HCT116 (cell line): ENCODE measurements around the gene EIF1AD. TPM values are rescaled to one million over a fixed set of nuclear protein-coding genes. Genes with fewer than 3 reads are reported as not detected.

Experiments
- ATAC-seq: fragments of 200-7000 bp; cut with Tn5 transposase; 2 replicates; pipeline ENCODE4 v1.9.1; 2020; ENCODE audit warnings: mild to moderate bottlenecking, moderate library complexity
- BruUV-seq: library from RNA; stranded (reverse); fragments of 400-500 nt; replicated peaks from 2 replicates; lab custom pipeline; 2021; lab: Mats Ljungman, UMichigan
- CTCF ChIA-PET: fragments of 300-600 bp; sonication (Branson Sonifier 250); formaldehyde crosslinking; loops from one replicate; lab custom pipeline; 2021; ENCODE audit warnings: antibody characterized with exemption; lab: Charles Lee
- POLR2A ChIA-PET: fragments of 300-600, 350-600 bp; sonication (Branson Sonifier 250); formaldehyde crosslinking; loops from one replicate; lab custom pipeline; 2021; ENCODE audit warnings: antibody characterized with exemption; lab: Charles Lee
- RAD21 ChIA-PET, 2 experiments: fragments of 300-600 bp; sonication (Branson Sonifier 250); formaldehyde crosslinking; loops; one replicate each; lab custom pipeline; 2023; ENCODE audit warnings: low total read pairs in 2 of 2; ENCODE audit not compliant: uncharacterized antibody in 2 of 2, unreplicated experiment in 2 of 2, low non-redundant PET in 1 of 2; lab: Charles Lee
- DNase-seq: peaks from one replicate; pipeline ENCODE4 v3.0.0-alpha.2; 2010; ENCODE audit warnings: low read depth, low spot score
- H2AFZ ChIP-seq: fragments of 200-600 bp; shearing (Covaris generic), sonication (generic); 2 replicates; pipeline ENCODE4 v1.6.1; 2017; ENCODE audit warnings: low read depth, mixed run types, mixed read lengths, antibody characterized with exemption, low read length; ENCODE audit not compliant: poor library complexity, severe bottlenecking
- H3K27ac ChIP-seq: 2 replicates; pipeline ENCODE4 v1.5.1; 2012; ENCODE audit warnings: low read depth, low read length
- H3K27me3 ChIP-seq: fragments of 200-600 bp; sonication (generic); 2 replicates; pipeline ENCODE4 v1.6.1; 2016; ENCODE audit warnings: mixed run types, low read length, mixed read lengths; ENCODE audit not compliant: insufficient read depth
- H3K36me3 ChIP-seq, 2 experiments: fragments of 200-500 bp in 1 of 2; fragments of 200-600 bp in 1 of 2; sonication (Bioruptor generic) in 1 of 2; sonication (generic) in 1 of 2; 2 replicates each; pipeline versions ENCODE4 v1.5.1 to v1.6.1; 2014 to 2016; ENCODE audit warnings: low read length in 2 of 2, inconsistent platforms in 1 of 2, mixed read lengths in 1 of 2, mixed run types in 1 of 2; ENCODE audit not compliant: insufficient read depth in 2 of 2, control insufficient read depth in 1 of 2
- H3K4me1 ChIP-seq, 2 experiments: fragments of 200-600 bp in 1 of 2; sonication (generic) in 1 of 2; 2 replicates each; pipeline versions ENCODE4 v1.5.1 to v1.6.1; 2012 to 2017; ENCODE audit warnings: low read length in 2 of 2, inconsistent platforms in 1 of 2, mild to moderate bottlenecking in 1 of 2, mixed read lengths in 1 of 2, mixed run types in 1 of 2, moderate library complexity in 1 of 2; ENCODE audit not compliant: insufficient read depth in 2 of 2, control insufficient read depth in 1 of 2
- H3K4me2 ChIP-seq: fragments of 200-600 bp; sonication (generic); 2 replicates; pipeline ENCODE4 v1.6.1; 2017; ENCODE audit warnings: mixed run types, low read length, mixed read lengths
- H3K4me3 ChIP-seq, 2 experiments: fragments of 200-600 bp in 1 of 2; sonication (generic) in 1 of 2; replicated peaks in 1 of 2; 2 replicates each; pipeline ENCODE4 v1.5.1; 2011 to 2016; ENCODE audit warnings: low read length in 2 of 2, control low read depth in 1 of 2, low read depth in 1 of 2, mild to moderate bottlenecking in 1 of 2, mixed read lengths in 1 of 2, mixed run types in 1 of 2
- H3K79me2 ChIP-seq: fragments of 200-600 bp; sonication (generic); 2 replicates; pipeline ENCODE4 v1.6.1; 2017; ENCODE audit warnings: mild to moderate bottlenecking, mixed run types, low read length, moderate library complexity, mixed read lengths; ENCODE audit not compliant: insufficient read depth
- H3K9ac ChIP-seq: fragments of 200-600 bp; sonication (generic); 2 replicates; pipeline ENCODE4 v1.6.1; 2016; ENCODE audit warnings: low read length, mixed read lengths
- H3K9me2 ChIP-seq: fragments of 200-600 bp; sonication (generic), shearing (Covaris generic); 2 replicates; pipeline ENCODE4 v1.6.1; 2017; ENCODE audit warnings: mixed run types, mild to moderate bottlenecking, moderate library complexity; ENCODE audit not compliant: insufficient read depth
- H3K9me3 ChIP-seq, 2 experiments: fragments of 200-500 bp in 1 of 2; fragments of 200-600 bp in 1 of 2; sonication (Bioruptor generic) in 1 of 2; sonication (generic) in 1 of 2; 2 replicates each; pipeline ENCODE4 v1.6.1; 2014 to 2017; ENCODE audit warnings: low read length in 2 of 2, mixed read lengths in 2 of 2, inconsistent platforms in 1 of 2, low read depth in 1 of 2, mild to moderate bottlenecking in 1 of 2, mixed run types in 1 of 2, moderate library complexity in 1 of 2; ENCODE audit not compliant: control insufficient read depth in 1 of 2, insufficient read depth in 1 of 2
- H4K20me1 ChIP-seq: fragments of 200-600 bp; sonication (generic), shearing (Covaris generic); 2 replicates; pipeline ENCODE4 v1.6.1; 2017; ENCODE audit warnings: mixed run types, mild to moderate bottlenecking, moderate library complexity; ENCODE audit not compliant: insufficient read depth
- ATF3 ChIP-seq: IDR thresholded peaks from 2 replicates; pipeline ENCODE4 v1.6.1; 2012
- CBX3 ChIP-seq: IDR thresholded peaks from 2 replicates; pipeline ENCODE4 v1.6.1; 2012; ENCODE audit warnings: low read depth
- CEBPB ChIP-seq: IDR thresholded peaks from 2 replicates; pipeline ENCODE4 v1.6.1; 2012; ENCODE audit warnings: low read depth
- CTCF ChIP-seq, 3 experiments: fragments of 200-600 bp in 1 of 3; sonication (generic) in 1 of 3; IDR thresholded peaks in 2 of 3; conservative IDR thresholded peaks in 1 of 3; 2 replicates each; pipeline ENCODE4 v1.5.1; 2012 to 2017; ENCODE audit warnings: low read depth in 2 of 3, low read length in 2 of 3, antibody characterized with exemption in 1 of 3, borderline replicate concordance in 1 of 3, control low read depth in 1 of 3, mild to moderate bottlenecking in 1 of 3, mixed read lengths in 1 of 3, mixed run types in 1 of 3, moderate library complexity in 1 of 3; ENCODE audit not compliant: insufficient read depth in 1 of 3
- EGR1 ChIP-seq: IDR thresholded peaks from 2 replicates; pipeline ENCODE4 v1.6.1; 2012; ENCODE audit warnings: low read depth
- ELF1 ChIP-seq: IDR thresholded peaks from 2 replicates; pipeline ENCODE4 v1.6.1; 2012; ENCODE audit warnings: low read depth, borderline replicate concordance
- EZH2 ChIP-seq: fragments of 200-600 bp; sonication (generic); IDR thresholded peaks from 2 replicates; pipeline ENCODE4 v1.6.1; 2017; ENCODE audit warnings: antibody characterized with exemption, mixed run types
- EZH2phosphoT487 ChIP-seq: fragments of 200-600 bp; IDR thresholded peaks from 2 replicates; pipeline ENCODE4 v1.6.1; 2018; ENCODE audit warnings: antibody characterized with exemption, borderline replicate concordance
- FOSL1 ChIP-seq: IDR thresholded peaks from 2 replicates; pipeline ENCODE4 v1.6.1; 2012; ENCODE audit warnings: low read depth
- JUND ChIP-seq: IDR thresholded peaks from 2 replicates; pipeline ENCODE4 v1.6.1; 2012
- MAX ChIP-seq: IDR thresholded peaks from 2 replicates; pipeline ENCODE4 v1.6.1; 2012
- POLR2A ChIP-seq: IDR thresholded peaks from 2 replicates; pipeline ENCODE4 v1.7.0; 2011; ENCODE audit warnings: borderline replicate concordance; ENCODE audit not compliant: insufficient read depth, insufficient read length; ENCODE audit errors: extremely low read depth
- POLR2AphosphoS5 ChIP-seq: IDR thresholded peaks from 2 replicates; pipeline ENCODE4 v1.6.1; 2011; ENCODE audit warnings: mild to moderate bottlenecking, low read depth, low read length, moderate library complexity
- RAD21 ChIP-seq: IDR thresholded peaks from 2 replicates; pipeline ENCODE4 v1.6.1; 2012; ENCODE audit warnings: low read depth, mild to moderate bottlenecking
- SIN3A ChIP-seq: IDR thresholded peaks from 2 replicates; pipeline ENCODE4 v1.6.1; 2012; ENCODE audit warnings: low read depth
- SP1 ChIP-seq: IDR thresholded peaks from 2 replicates; pipeline ENCODE4 v1.6.1; 2012; ENCODE audit warnings: low read depth
- SRF ChIP-seq: IDR thresholded peaks from 2 replicates; pipeline ENCODE4 v1.6.1; 2012; ENCODE audit warnings: low read depth
- TCF7L2 ChIP-seq: IDR thresholded peaks from 2 replicates; pipeline ENCODE4 v1.7.0; 2011; ENCODE audit warnings: borderline replicate concordance, inconsistent platforms; ENCODE audit not compliant: insufficient read depth, insufficient read length; ENCODE audit errors: extremely low read depth
- YY1 ChIP-seq: IDR thresholded peaks from 2 replicates; pipeline ENCODE4 v1.6.1; 2011; ENCODE audit warnings: low read length, low read depth, moderate library complexity, mild to moderate bottlenecking; ENCODE audit not compliant: insufficient replicate concordance; ENCODE audit errors: extremely low read depth
- ZBTB33 ChIP-seq: IDR thresholded peaks from 2 replicates; pipeline ENCODE4 v1.6.1; 2011; ENCODE audit warnings: mild to moderate bottlenecking, low read length, moderate library complexity; ENCODE audit not compliant: insufficient replicate concordance; ENCODE audit errors: extremely low read depth
- ZFX ChIP-seq: fragments of 450-650 bp; IDR thresholded peaks from 2 replicates; pipeline ENCODE4 v1.6.1; 2017
- ZNF274 ChIP-seq: fragments of 200-500 bp; sonication (Bioruptor generic); IDR thresholded peaks from 2 replicates; pipeline ENCODE4 v1.6.1; 2014; ENCODE audit warnings: mild to moderate bottlenecking, low read depth, low read length, inconsistent platforms
- intact Hi-C: fragments of 100-400 bp; cut with micrococcal nuclease; formaldehyde crosslinking; loops from 2 replicates; pipeline ENCODE4 v1.10.0; 2022
- total RNA-seq: library from RNA; stranded (reverse); gene quantifications from one replicate; pipeline ENCODE4 v1.2.1, GENCODE V29; 2021; ENCODE audit not compliant: unreplicated experiment

Gene EIF1AD
- total RNA-seq, 1 experiment from 2014 or later, result 45.5 TPM

- Histone ChIP-seq H3K4me1 (peaks cover 0 to 8% of the 10 kb centered on the region in 2 experiments; a peak in 2 of 4 replicates), H3K4me3 (no peak overlapping the region), H4K20me1 (no peaks in the 10 kb centered on the region), H2AFZ (no peak overlapping the region), H3K9me3 (no peaks in the 10 kb centered on the region), H3K36me3 (no peaks in the 10 kb centered on the region; a peak in 1 of 4 replicates), H3K79me2 (no peaks in the 10 kb centered on the region), H3K9me2 (no peaks in the 10 kb centered on the region), H3K27ac (peak overlapping the region; percentile 39), H3K27me3 (no peaks in the 10 kb centered on the region), H3K4me2 (no peak overlapping the region), H3K9ac (no peak overlapping the region)
- peak; percentile 95 for DNase-seq
- TF ChIP-seq ZNF274 (no peak), ZFX (no peak), SRF (no peak), YY1 (no peak), CBX3 (0 out of 2 replicates have a peak, but pooled peaks have one; percentile 32), CEBPB (no peak), MAX (peak; percentile 7; the same call in 1 of the 2 replicates), ELF1 (no peak), JUND (no peak), SIN3A (no peak), SP1 (no peak), EZH2phosphoT487 (no peak), CTCF (IDR thresholded peaks at IDR 0.05 in 2 of 3, conservative IDR thresholded peaks at IDR 0.05 in 1 of 3; ENCODE audit: borderline replicate concordance in 1 of 3, insufficient read depth in 1 of 3, low read depth in 2 of 3, low read length in 2 of 3) (peak; percentile 88 to 100 (median 99)), POLR2A (no peak), FOSL1 (no peak), ATF3 (no peak), RAD21 (peak; percentile 100), POLR2AphosphoS5 (0 out of 2 replicates have a peak, but pooled peaks have one; percentile 18), EGR1 (no peak), TCF7L2 (no peak), ZBTB33 (no peak), EZH2 (no peak)
- intact Hi-C loops, result loop anchor here (1.0 kb wide), 4 partner anchors 98 to 283 kb away; no protein-coding TSS in a partner anchor
- no TSS peak for BruUV-seq
- ChIA-PET CTCF (interaction anchor here (0.6 to 4.3 kb wide), 13 partner anchors 9 to 621 kb away, joined by 3 to 38 read pairs (median 4); partner anchors contain the start of genes CCDC85B, FIBP, KAT5 and MUS81), POLR2A (interaction anchor here (0.7 to 1.7 kb wide), 3 partner anchors 87 to 97 kb away, joined by 3 to 8 read pairs (median 7); no protein-coding TSS in a partner anchor), RAD21 (interaction anchor here (0.8 kb wide), 2 partner anchors 101 to 104 kb away, joined by 4 read pairs; partner anchors contain the start of gene FIBP (in 1 of the 2))
- ATAC-seq, result peak; percentile 98
Observed at GRCh38 chr11:65988791-65989592, 13.0 kb downstream of the EIF1AD start.
